ENCODE data around the gene SLC22A23.

The SLC22A23 gene

DNA sequence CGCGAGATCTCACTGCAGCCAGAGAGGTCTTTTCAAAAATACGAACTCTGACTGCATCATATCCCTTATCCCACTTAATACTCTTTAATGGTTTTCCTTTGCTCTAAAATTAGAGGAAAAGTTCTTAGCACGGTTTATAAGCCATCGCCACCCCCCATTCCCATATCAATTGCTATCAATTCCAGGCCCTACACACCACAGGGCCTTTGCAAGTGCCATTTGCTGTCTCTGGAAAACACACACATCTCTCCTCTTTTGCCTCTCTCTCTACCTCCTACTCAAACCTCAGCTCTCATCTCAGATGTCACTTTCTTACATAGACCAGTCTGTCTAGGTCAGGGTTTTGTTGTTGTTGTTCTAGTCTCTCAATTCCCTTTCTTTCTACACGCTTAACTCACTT lies 9.8 kb downstream of the SLC22A23 start:
- Histone ChIP-seq H2BK15ac (replicated peaks; ENCODE audit: low read depth) (no peak overlapping the region), H3K4me2 (ENCODE audit: low read length) (no peak overlapping the region), H2AK5ac (ENCODE audit: low read length) (no peak overlapping the region), H4K5ac (ENCODE audit: low read length) (no peak overlapping the region), H3K9ac (ENCODE audit: low read length) (no peak overlapping the region), H3K27me3 (ENCODE audit: insufficient read depth, low read length, poor library complexity) (no peaks in the 10 kb centered on the region), H3K79me2 (ENCODE audit: control insufficient read depth, insufficient read depth, low read length) (peaks cover under 1% of the 10 kb centered on the region), H3K56ac (ENCODE audit: low read length) (no peak overlapping the region), H3K36me3 (ENCODE audit: control insufficient read depth, insufficient read depth, low read length) (no peaks in the 10 kb centered on the region), H3K79me1 (ENCODE audit: low read length) (peaks cover under 1% of the 10 kb centered on the region), H3K27ac (ENCODE audit: low read depth, low read length) (no peak overlapping the region), H3K4me3 (ENCODE audit: low read length) (no peak overlapping the region), H4K8ac (ENCODE audit: low read depth, low read length) (no peak overlapping the region), H3K18ac (ENCODE audit: low read length) (no peak overlapping the region), H2BK5ac (ENCODE audit: low read length) (no peak overlapping the region), H3K4me1 (ENCODE audit: control insufficient read depth, low read depth, low read length) (no peaks in the 10 kb centered on the region), H3K23ac (ENCODE audit: low read length) (no peak overlapping the region), H2BK120ac (ENCODE audit: low read depth, low read length) (no peak overlapping the region), H3K4ac (ENCODE audit: low read depth, low read length) (no peak overlapping the region)
- WGBS (ENCODE audit: extremely low coverage, insufficient coverage, low lambda C conversion rate): no CpG with 5 or more reads among the region's 6 CpGs
- DNase-seq: no peak

- no peak overlapping the region for H2BK5ac ChIP-seq (ENCODE audit: low read length)
- H3K4me3 ChIP-seq (ENCODE audit: low read length): no peak overlapping the region
- no peaks in the 10 kb centered on the region for H3K27me3 ChIP-seq (ENCODE audit: insufficient read depth, low read length, poor library complexity)
- no peak overlapping the region for H3K23ac ChIP-seq (ENCODE audit: low read length)
- H4K8ac ChIP-seq (ENCODE audit: low read depth, low read length): no peak overlapping the region
- WGBS (ENCODE audit: extremely low coverage, insufficient coverage, low lambda C conversion rate): no CpG with 5 or more reads among the region's 4 CpGs
- H2BK120ac ChIP-seq (ENCODE audit: low read depth, low read length): no peak overlapping the region
- H3K79me2 ChIP-seq (ENCODE audit: control insufficient read depth, insufficient read depth, low read length): peaks cover 5% of the 10 kb centered on the region
- H3K56ac ChIP-seq (ENCODE audit: low read length): no peak overlapping the region
- peaks cover 1% of the 10 kb centered on the region for H3K79me1 ChIP-seq (ENCODE audit: low read length)
- DNase-seq: no peak
- no peak overlapping the region for H3K9ac ChIP-seq (ENCODE audit: low read length)
- H3K27ac ChIP-seq (ENCODE audit: low read depth, low read length): no peak overlapping the region
- no peaks in the 10 kb centered on the region for H3K36me3 ChIP-seq (ENCODE audit: control insufficient read depth, insufficient read depth, low read length)
- H2AK5ac ChIP-seq (ENCODE audit: low read length): no peak overlapping the region
- no peak overlapping the region for H4K5ac ChIP-seq (ENCODE audit: low read length)
- H3K4me1 ChIP-seq (ENCODE audit: control insufficient read depth, low read depth, low read length): no peaks in the 10 kb centered on the region
- H3K4ac ChIP-seq (ENCODE audit: low read depth, low read length): no peak overlapping the region
- no peak overlapping the region for H2BK15ac ChIP-seq (replicated peaks; ENCODE audit: low read depth)
- no peak overlapping the region for H3K18ac ChIP-seq (ENCODE audit: low read length)
- no peak overlapping the region for H3K4me2 ChIP-seq (ENCODE audit: low read length)
Observed at GRCh38 chr6:3446184-3446583, 10.7 kb downstream of the SLC22A23 start.

GRCh38 chr6:3444276-3445088 lies 12.4 kb downstream of the SLC22A23 start:
- DNase-seq: no peak
- Histone ChIP-seq H3K4me3 (ENCODE audit: low read length) (no peak overlapping the region), H3K9ac (ENCODE audit: low read length) (no peak overlapping the region), H2BK120ac (ENCODE audit: low read depth, low read length) (no peak overlapping the region), H2AK5ac (ENCODE audit: low read length) (no peak overlapping the region), H3K4me1 (ENCODE audit: control insufficient read depth, low read depth, low read length) (no peaks in the 10 kb centered on the region), H2BK5ac (ENCODE audit: low read length) (no peak overlapping the region), H3K27ac (ENCODE audit: low read depth, low read length) (no peak overlapping the region), H4K8ac (ENCODE audit: low read depth, low read length) (no peak overlapping the region), H2BK15ac (replicated peaks; ENCODE audit: low read depth) (no peak overlapping the region), H3K56ac (ENCODE audit: low read length) (no peak overlapping the region), H3K4ac (ENCODE audit: low read depth, low read length) (no peak overlapping the region), H3K79me2 (ENCODE audit: control insufficient read depth, insufficient read depth, low read length) (peaks cover 5% of the 10 kb centered on the region), H4K5ac (ENCODE audit: low read length) (no peak overlapping the region), H3K18ac (ENCODE audit: low read length) (no peak overlapping the region), H3K36me3 (ENCODE audit: control insufficient read depth, insufficient read depth, low read length) (no peaks in the 10 kb centered on the region), H3K23ac (ENCODE audit: low read length) (no peak overlapping the region), H3K4me2 (ENCODE audit: low read length) (no peak overlapping the region), H3K27me3 (ENCODE audit: insufficient read depth, low read length, poor library complexity) (no peaks in the 10 kb centered on the region), H3K79me1 (ENCODE audit: low read length) (peaks cover 1% of the 10 kb centered on the region)
- WGBS (ENCODE audit: extremely low coverage, insufficient coverage, low lambda C conversion rate): no CpG with 5 or more reads among the region's 18 CpGs

GRCh38 chr6:3443221-3443515 lies 13.7 kb downstream of the SLC22A23 start:
- Histone ChIP-seq H3K27me3 (ENCODE audit: insufficient read depth, low read length, poor library complexity) (no peaks in the 10 kb centered on the region), H4K8ac (ENCODE audit: low read depth, low read length) (no peak overlapping the region), H3K79me1 (ENCODE audit: low read length) (peaks cover 1% of the 10 kb centered on the region), H3K4me1 (ENCODE audit: control insufficient read depth, low read depth, low read length) (no peaks in the 10 kb centered on the region), H3K27ac (ENCODE audit: low read depth, low read length) (no peak overlapping the region), H3K18ac (ENCODE audit: low read length) (no peak overlapping the region), H3K4ac (ENCODE audit: low read depth, low read length) (no peak overlapping the region), H3K56ac (ENCODE audit: low read length) (no peak overlapping the region), H3K4me3 (ENCODE audit: low read length) (no peak overlapping the region), H3K23ac (ENCODE audit: low read length) (no peak overlapping the region), H2BK5ac (ENCODE audit: low read length) (no peak overlapping the region), H3K9ac (ENCODE audit: low read length) (no peak overlapping the region), H2AK5ac (ENCODE audit: low read length) (no peak overlapping the region), H3K4me2 (ENCODE audit: low read length) (no peak overlapping the region), H4K5ac (ENCODE audit: low read length) (no peak overlapping the region), H2BK120ac (ENCODE audit: low read depth, low read length) (no peak overlapping the region), H3K36me3 (ENCODE audit: control insufficient read depth, insufficient read depth, low read length) (no peaks in the 10 kb centered on the region), H2BK15ac (replicated peaks; ENCODE audit: low read depth) (no peak overlapping the region), H3K79me2 (ENCODE audit: control insufficient read depth, insufficient read depth, low read length) (peaks cover 5% of the 10 kb centered on the region)
- WGBS (ENCODE audit: extremely low coverage, insufficient coverage, low lambda C conversion rate): no CpG with 5 or more reads among the region's 3 CpGs
- no peak for DNase-seq

DNA sequence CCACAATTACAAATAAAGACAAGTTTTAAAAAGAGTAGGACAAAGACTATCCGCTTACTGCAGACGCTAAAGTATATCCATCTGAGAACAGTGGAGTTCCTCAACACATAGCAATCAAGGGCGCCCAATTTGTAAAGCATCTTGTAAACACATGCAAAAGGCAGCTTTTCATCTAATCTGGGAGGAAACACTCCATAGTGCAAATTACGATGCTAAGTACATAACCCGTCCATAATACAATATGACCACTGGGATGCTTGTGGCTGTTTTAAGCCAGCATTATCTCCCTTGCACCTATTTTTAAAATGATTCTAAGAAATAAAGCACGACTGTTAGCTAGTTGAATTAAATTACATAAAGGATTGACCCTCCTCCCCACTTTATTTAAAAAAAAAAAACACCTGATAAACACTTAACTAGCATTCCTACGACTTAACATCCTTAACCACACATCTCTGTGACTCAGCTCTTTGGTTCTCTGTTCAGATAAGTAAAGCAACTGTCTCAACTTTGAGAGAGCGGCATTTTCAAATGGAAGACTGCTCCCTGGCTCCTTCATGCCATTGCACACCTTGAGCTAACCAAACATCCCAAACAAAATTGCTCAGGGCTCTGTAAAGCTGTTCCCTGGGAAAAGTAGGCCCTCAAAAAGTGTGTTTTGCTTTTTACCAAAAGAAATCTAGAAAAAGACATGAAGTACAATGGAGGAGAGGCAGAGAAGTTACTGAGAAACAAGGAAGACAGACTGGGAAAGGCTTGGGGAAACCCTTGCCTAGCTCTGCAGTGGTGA lies 14.2 kb downstream of the SLC22A23 start:
- H2BK15ac ChIP-seq (replicated peaks; ENCODE audit: low read depth): no peak overlapping the region
- no peaks in the 10 kb centered on the region for H3K4me1 ChIP-seq (ENCODE audit: control insufficient read depth, low read depth, low read length)
- no peak overlapping the region for H3K4ac ChIP-seq (ENCODE audit: low read depth, low read length)
- peak; percentile 71 for DNase-seq
- H3K79me1 ChIP-seq (ENCODE audit: low read length): peaks cover 1% of the 10 kb centered on the region
- no peak overlapping the region for H3K56ac ChIP-seq (ENCODE audit: low read length)
- no peak overlapping the region for H4K8ac ChIP-seq (ENCODE audit: low read depth, low read length)
- H3K4me2 ChIP-seq (ENCODE audit: low read length): no peak overlapping the region
- H3K4me3 ChIP-seq (ENCODE audit: low read length): no peak overlapping the region
- no peak overlapping the region for H3K18ac ChIP-seq (ENCODE audit: low read length)
- H3K9ac ChIP-seq (ENCODE audit: low read length): no peak overlapping the region
- H2BK120ac ChIP-seq (ENCODE audit: low read depth, low read length): no peak overlapping the region
- H3K27ac ChIP-seq (ENCODE audit: low read depth, low read length): no peak overlapping the region
- H2BK5ac ChIP-seq (ENCODE audit: low read length): no peak overlapping the region
- no peaks in the 10 kb centered on the region for H3K36me3 ChIP-seq (ENCODE audit: control insufficient read depth, insufficient read depth, low read length)
- H3K23ac ChIP-seq (ENCODE audit: low read length): no peak overlapping the region
- H2AK5ac ChIP-seq (ENCODE audit: low read length): no peak overlapping the region
- H3K79me2 ChIP-seq (ENCODE audit: control insufficient read depth, insufficient read depth, low read length): peaks cover 5% of the 10 kb centered on the region
- no peak overlapping the region for H4K5ac ChIP-seq (ENCODE audit: low read length)
- H3K27me3 ChIP-seq (ENCODE audit: insufficient read depth, low read length, poor library complexity): no peaks in the 10 kb centered on the region
- WGBS (ENCODE audit: extremely low coverage, insufficient coverage, low lambda C conversion rate): no CpG with 5 or more reads among the region's 8 CpGs
